Activated CD4-positive, alpha-beta T cell treated with anti-CD3 and anti-CD28 coated beads, Interleukin-2, amount 50 U/mL, for 48 hours (primary cell): ENCODE measurements around the gene SLCO4A1.
A peak's percentile ranks its signal among the peaks of the same experiment; 100 is the strongest.

Experiments
- DNase-seq, 2 experiments: peaks; one replicate each; pipeline ENCODE4 v3.0.0-alpha.2; 2020

The SLCO4A1 gene

GRCh38 chr20:62607366-62608217 lies 34.7 kb upstream of the SLCO4A1 start:
- DNase-seq = no peak

- DNase-seq = no peak
These were observed 34.1 kb upstream of the SLCO4A1 start for GRCh38 chr20:62608218-62608565.

GRCh38 chr20:62609279-62609720 lies 33.0 kb upstream of the SLCO4A1 start:
- no peak for DNase-seq

- no peak for DNase-seq
These were observed 32.2 kb upstream of the SLCO4A1 start for GRCh38 chr20:62609811-62610757.

- DNase-seq = no peak
These were observed 31.3 kb upstream of the SLCO4A1 start for GRCh38 chr20:62611012-62611411.

GRCh38 chr20:62611819-62612218 lies 30.5 kb upstream of the SLCO4A1 start:
- DNase-seq = no peak

GRCh38 chr20:62614085-62614960 lies 28.0 kb upstream of the SLCO4A1 start:
- DNase-seq = no peak

GRCh38 chr20:62614961-62615680 lies 27.2 kb upstream of the SLCO4A1 start:
- DNase-seq = no peak

- no peak for DNase-seq
These were observed 26.5 kb upstream of the SLCO4A1 start for GRCh38 chr20:62615750-62616251.

GRCh38 chr20:62616728-62617621 lies 25.3 kb upstream of the SLCO4A1 start:
- DNase-seq = peak; percentile 79 to 85

GRCh38 chr20:62617711-62618483 lies 24.4 kb upstream of the SLCO4A1 start:
- peak; percentile 64 to 73 for DNase-seq

- peak; percentile 55 to 64 for DNase-seq
These were observed 23.4 kb upstream of the SLCO4A1 start for GRCh38 chr20:62618611-62619529.

- no peak for DNase-seq
These were observed 21.7 kb upstream of the SLCO4A1 start for GRCh38 chr20:62620625-62621024.

- no peak for DNase-seq
These were observed 20.8 kb upstream of the SLCO4A1 start for GRCh38 chr20:62621251-62622110.

- DNase-seq = no peak
These were observed 20.0 kb upstream of the SLCO4A1 start for GRCh38 chr20:62622178-62622876.

- no peak for DNase-seq
These were observed 19.3 kb upstream of the SLCO4A1 start for GRCh38 chr20:62622877-62623487.
